D721Med (cell line): ENCODE results near the gene CLEC4E.
"Not testable (repeated sequence)": the region's sequence is repeated elsewhere in the genome, so short reads cannot be mapped to it uniquely, and the experiment has no call there.

ENCODE experiments used
- DNase-seq: peaks from one replicate; pipeline ENCODE4 v3.0.0; 2011; ENCODE audit warnings: low spot score; ENCODE audit not compliant: insufficient read length
- FAIRE-seq: peaks from 2 replicates; lab custom pipeline; 2011; peaks lifted over from hg19 to GRCh38; lab: Jason Lieb, UNC
- TF ChIP-seq, protein P1 (sequence below): IDR thresholded peaks from 2 replicates; pipeline ENCODE4 v1.5.1; 2012; ENCODE audit warnings: mild to moderate bottlenecking, control low read depth; ENCODE audit not compliant: insufficient read depth; ENCODE audit errors: missing control alignments

The CLEC4E gene

GRCh38 chr12:8537820-8538219 is 2.9 kb downstream of the CLEC4E start:
- TF ChIP-seq, protein P1, sequence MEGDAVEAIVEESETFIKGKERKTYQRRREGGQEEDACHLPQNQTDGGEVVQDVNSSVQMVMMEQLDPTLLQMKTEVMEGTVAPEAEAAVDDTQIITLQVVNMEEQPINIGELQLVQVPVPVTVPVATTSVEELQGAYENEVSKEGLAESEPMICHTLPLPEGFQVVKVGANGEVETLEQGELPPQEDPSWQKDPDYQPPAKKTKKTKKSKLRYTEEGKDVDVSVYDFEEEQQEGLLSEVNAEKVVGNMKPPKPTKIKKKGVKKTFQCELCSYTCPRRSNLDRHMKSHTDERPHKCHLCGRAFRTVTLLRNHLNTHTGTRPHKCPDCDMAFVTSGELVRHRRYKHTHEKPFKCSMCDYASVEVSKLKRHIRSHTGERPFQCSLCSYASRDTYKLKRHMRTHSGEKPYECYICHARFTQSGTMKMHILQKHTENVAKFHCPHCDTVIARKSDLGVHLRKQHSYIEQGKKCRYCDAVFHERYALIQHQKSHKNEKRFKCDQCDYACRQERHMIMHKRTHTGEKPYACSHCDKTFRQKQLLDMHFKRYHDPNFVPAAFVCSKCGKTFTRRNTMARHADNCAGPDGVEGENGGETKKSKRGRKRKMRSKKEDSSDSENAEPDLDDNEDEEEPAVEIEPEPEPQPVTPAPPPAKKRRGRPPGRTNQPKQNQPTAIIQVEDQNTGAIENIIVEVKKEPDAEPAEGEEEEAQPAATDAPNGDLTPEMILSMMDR, result peak; percentile 13
- DNase-seq, FAIRE-seq: not testable (repeated sequence)

- FAIRE-seq, result no peak
- no peak for DNase-seq
- TF ChIP-seq, protein P1, result no peak
Observed at GRCh38 chr12:8532045-8532444, 8.7 kb downstream of the CLEC4E start.

DNA sequence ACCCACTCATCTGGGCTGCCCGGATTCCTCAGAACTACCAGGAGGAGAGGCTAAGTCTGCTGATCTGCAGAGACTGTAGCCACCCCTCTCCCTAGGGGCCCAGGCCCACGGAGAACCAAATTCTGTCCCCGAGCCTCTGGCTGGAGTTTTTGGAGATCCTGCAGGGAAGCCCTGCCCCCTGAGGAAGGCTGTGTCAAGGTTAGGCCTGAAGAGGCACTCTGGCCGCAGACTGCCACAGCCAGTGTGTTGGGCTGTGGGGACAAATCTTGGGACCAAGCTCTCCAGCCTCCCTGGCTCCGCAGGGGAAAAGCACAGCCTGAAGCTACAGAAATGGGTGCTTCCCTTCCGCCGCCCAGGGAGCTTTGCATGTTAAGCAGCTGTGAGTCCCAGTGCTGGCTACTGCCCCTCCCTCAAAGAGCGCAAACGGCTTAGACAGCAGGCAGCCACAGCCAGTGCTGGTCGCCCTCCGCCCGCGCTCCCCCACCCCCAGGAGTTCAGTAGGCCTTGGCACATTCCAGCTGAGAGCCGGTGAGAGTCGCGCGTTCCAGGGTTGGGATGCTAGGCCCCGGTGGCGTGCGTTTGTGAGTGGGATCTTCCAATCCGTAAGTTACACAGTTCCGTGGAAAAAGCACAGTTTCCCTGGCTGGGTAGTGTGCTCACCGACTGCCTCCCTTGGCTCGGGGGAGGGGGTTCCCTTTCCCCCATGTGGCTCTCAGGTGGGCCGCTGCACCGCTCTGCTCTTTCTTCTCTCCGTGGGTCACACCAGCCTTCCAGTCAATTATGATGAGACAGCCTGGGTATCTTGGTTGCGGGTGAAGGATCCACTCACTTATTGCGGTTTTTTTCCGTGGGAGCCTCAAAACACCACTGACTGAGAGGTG is 13.2 kb downstream of the CLEC4E start:
- no peak for DNase-seq
- TF ChIP-seq, protein P1, result no peak
- FAIRE-seq, result no peak

GRCh38 chr12:8519171-8519570 is 21.5 kb downstream of the CLEC4E start:
- DNase-seq, result no peak
- TF ChIP-seq, protein P1, result no peak
- no peak for FAIRE-seq

GRCh38 chr12:8517971-8518370 is 22.7 kb downstream of the CLEC4E start:
- FAIRE-seq (no peak), DNase-seq (no peak)
- TF ChIP-seq, protein P1, result no peak

DNA sequence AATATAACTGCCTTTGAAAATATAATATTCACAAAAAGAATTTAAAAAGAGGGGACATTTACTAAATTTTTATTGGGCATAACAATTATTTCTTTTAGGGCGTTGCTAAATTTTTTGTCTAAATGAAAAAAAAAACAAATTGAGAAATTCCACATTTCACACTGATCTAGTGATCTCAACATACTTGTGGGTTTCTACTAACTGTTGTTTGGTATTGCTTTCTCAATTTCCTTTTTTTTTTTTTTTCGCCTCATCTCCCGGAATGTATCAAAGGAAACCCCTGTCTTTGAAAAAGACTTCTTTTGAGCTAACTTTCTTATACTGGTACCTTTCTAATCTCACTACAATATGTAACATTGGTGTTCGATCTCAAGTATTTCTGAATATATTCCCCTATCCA is 27.4 kb downstream of the CLEC4E start, which contains the start of gene CLEC4D:
Gene CLEC4D (plus strand): TSS at position 248 of the 400 bp plus-strand sequence. CDS start 230 bp downstream, outside the sequence.
- DNase-seq (no peak), FAIRE-seq (no peak)
- TF ChIP-seq, protein P1, result no peak
